HCT116 (cell line): ENCODE data around the gene BTF3L4. TPM values are rescaled to one million over a fixed set of nuclear protein-coding genes. Genes with fewer than 3 reads are reported as not detected.

Source experiments
- ATAC-seq: fragments of 200-7000 bp; cut with Tn5 transposase; 2 replicates; pipeline ENCODE4 v1.9.1; 2020; ENCODE audit warnings: mild to moderate bottlenecking, moderate library complexity
- BruUV-seq: library from RNA; stranded (reverse); fragments of 400-500 nt; replicated peaks from 2 replicates; lab custom pipeline; 2021; lab: Mats Ljungman, UMichigan
- CTCF ChIA-PET: fragments of 300-600 bp; sonication (Branson Sonifier 250); formaldehyde crosslinking; loops from one replicate; lab custom pipeline; 2021; ENCODE audit warnings: antibody characterized with exemption; lab: Charles Lee
- POLR2A ChIA-PET: fragments of 300-600, 350-600 bp; sonication (Branson Sonifier 250); formaldehyde crosslinking; loops from one replicate; lab custom pipeline; 2021; ENCODE audit warnings: antibody characterized with exemption; lab: Charles Lee
- RAD21 ChIA-PET, 2 experiments: fragments of 300-600 bp; sonication (Branson Sonifier 250); formaldehyde crosslinking; loops; one replicate each; lab custom pipeline; 2023; ENCODE audit warnings: low total read pairs in 2 of 2; ENCODE audit not compliant: uncharacterized antibody in 2 of 2, unreplicated experiment in 2 of 2, low non-redundant PET in 1 of 2; lab: Charles Lee
- DNase-seq: peaks from one replicate; pipeline ENCODE4 v3.0.0-alpha.2; 2010; ENCODE audit warnings: low read depth, low spot score
- H2AFZ ChIP-seq: fragments of 200-600 bp; shearing (Covaris generic), sonication (generic); 2 replicates; pipeline ENCODE4 v1.6.1; 2017; ENCODE audit warnings: low read depth, mixed run types, mixed read lengths, antibody characterized with exemption, low read length; ENCODE audit not compliant: poor library complexity, severe bottlenecking
- H3K27ac ChIP-seq: 2 replicates; pipeline ENCODE4 v1.5.1; 2012; ENCODE audit warnings: low read depth, low read length
- H3K27me3 ChIP-seq: fragments of 200-600 bp; sonication (generic); 2 replicates; pipeline ENCODE4 v1.6.1; 2016; ENCODE audit warnings: mixed run types, low read length, mixed read lengths; ENCODE audit not compliant: insufficient read depth
- H3K36me3 ChIP-seq, 2 experiments: fragments of 200-500 bp in 1 of 2; fragments of 200-600 bp in 1 of 2; sonication (Bioruptor generic) in 1 of 2; sonication (generic) in 1 of 2; 2 replicates each; pipeline versions ENCODE4 v1.5.1 to v1.6.1; 2014 to 2016; ENCODE audit warnings: low read length in 2 of 2, inconsistent platforms in 1 of 2, mixed read lengths in 1 of 2, mixed run types in 1 of 2; ENCODE audit not compliant: insufficient read depth in 2 of 2, control insufficient read depth in 1 of 2
- H3K4me1 ChIP-seq, 2 experiments: fragments of 200-600 bp in 1 of 2; sonication (generic) in 1 of 2; 2 replicates each; pipeline versions ENCODE4 v1.5.1 to v1.6.1; 2012 to 2017; ENCODE audit warnings: low read length in 2 of 2, inconsistent platforms in 1 of 2, mild to moderate bottlenecking in 1 of 2, mixed read lengths in 1 of 2, mixed run types in 1 of 2, moderate library complexity in 1 of 2; ENCODE audit not compliant: insufficient read depth in 2 of 2, control insufficient read depth in 1 of 2
- H3K4me2 ChIP-seq: fragments of 200-600 bp; sonication (generic); 2 replicates; pipeline ENCODE4 v1.6.1; 2017; ENCODE audit warnings: mixed run types, low read length, mixed read lengths
- H3K4me3 ChIP-seq, 2 experiments: fragments of 200-600 bp in 1 of 2; sonication (generic) in 1 of 2; replicated peaks in 1 of 2; 2 replicates each; pipeline ENCODE4 v1.5.1; 2011 to 2016; ENCODE audit warnings: low read length in 2 of 2, control low read depth in 1 of 2, low read depth in 1 of 2, mild to moderate bottlenecking in 1 of 2, mixed read lengths in 1 of 2, mixed run types in 1 of 2
- H3K79me2 ChIP-seq: fragments of 200-600 bp; sonication (generic); 2 replicates; pipeline ENCODE4 v1.6.1; 2017; ENCODE audit warnings: mild to moderate bottlenecking, mixed run types, low read length, moderate library complexity, mixed read lengths; ENCODE audit not compliant: insufficient read depth
- H3K9ac ChIP-seq: fragments of 200-600 bp; sonication (generic); 2 replicates; pipeline ENCODE4 v1.6.1; 2016; ENCODE audit warnings: low read length, mixed read lengths
- H3K9me2 ChIP-seq: fragments of 200-600 bp; sonication (generic), shearing (Covaris generic); 2 replicates; pipeline ENCODE4 v1.6.1; 2017; ENCODE audit warnings: mixed run types, mild to moderate bottlenecking, moderate library complexity; ENCODE audit not compliant: insufficient read depth
- H3K9me3 ChIP-seq, 2 experiments: fragments of 200-500 bp in 1 of 2; fragments of 200-600 bp in 1 of 2; sonication (Bioruptor generic) in 1 of 2; sonication (generic) in 1 of 2; 2 replicates each; pipeline ENCODE4 v1.6.1; 2014 to 2017; ENCODE audit warnings: low read length in 2 of 2, mixed read lengths in 2 of 2, inconsistent platforms in 1 of 2, low read depth in 1 of 2, mild to moderate bottlenecking in 1 of 2, mixed run types in 1 of 2, moderate library complexity in 1 of 2; ENCODE audit not compliant: control insufficient read depth in 1 of 2, insufficient read depth in 1 of 2
- H4K20me1 ChIP-seq: fragments of 200-600 bp; sonication (generic), shearing (Covaris generic); 2 replicates; pipeline ENCODE4 v1.6.1; 2017; ENCODE audit warnings: mixed run types, mild to moderate bottlenecking, moderate library complexity; ENCODE audit not compliant: insufficient read depth
- CBX3 ChIP-seq: IDR thresholded peaks from 2 replicates; pipeline ENCODE4 v1.6.1; 2012; ENCODE audit warnings: low read depth
- EGR1 ChIP-seq: IDR thresholded peaks from 2 replicates; pipeline ENCODE4 v1.6.1; 2012; ENCODE audit warnings: low read depth
- EZH2 ChIP-seq: fragments of 200-600 bp; sonication (generic); IDR thresholded peaks from 2 replicates; pipeline ENCODE4 v1.6.1; 2017; ENCODE audit warnings: antibody characterized with exemption, mixed run types
- FOSL1 ChIP-seq: IDR thresholded peaks from 2 replicates; pipeline ENCODE4 v1.6.1; 2012; ENCODE audit warnings: low read depth
- POLR2A ChIP-seq: IDR thresholded peaks from 2 replicates; pipeline ENCODE4 v1.7.0; 2011; ENCODE audit warnings: borderline replicate concordance; ENCODE audit not compliant: insufficient read depth, insufficient read length; ENCODE audit errors: extremely low read depth
- POLR2AphosphoS5 ChIP-seq: IDR thresholded peaks from 2 replicates; pipeline ENCODE4 v1.6.1; 2011; ENCODE audit warnings: mild to moderate bottlenecking, low read depth, low read length, moderate library complexity
- RAD21 ChIP-seq: IDR thresholded peaks from 2 replicates; pipeline ENCODE4 v1.6.1; 2012; ENCODE audit warnings: low read depth, mild to moderate bottlenecking
- REST ChIP-seq: IDR thresholded peaks from 2 replicates; pipeline ENCODE4 v1.6.1; 2012; ENCODE audit warnings: low read depth
- SIN3A ChIP-seq: IDR thresholded peaks from 2 replicates; pipeline ENCODE4 v1.6.1; 2012; ENCODE audit warnings: low read depth
- SRF ChIP-seq: IDR thresholded peaks from 2 replicates; pipeline ENCODE4 v1.6.1; 2012; ENCODE audit warnings: low read depth
- TCF7L2 ChIP-seq: IDR thresholded peaks from 2 replicates; pipeline ENCODE4 v1.7.0; 2011; ENCODE audit warnings: borderline replicate concordance, inconsistent platforms; ENCODE audit not compliant: insufficient read depth, insufficient read length; ENCODE audit errors: extremely low read depth
- YY1 ChIP-seq: IDR thresholded peaks from 2 replicates; pipeline ENCODE4 v1.6.1; 2011; ENCODE audit warnings: low read length, low read depth, moderate library complexity, mild to moderate bottlenecking; ENCODE audit not compliant: insufficient replicate concordance; ENCODE audit errors: extremely low read depth
- intact Hi-C: fragments of 100-400 bp; cut with micrococcal nuclease; formaldehyde crosslinking; loops from 2 replicates; pipeline ENCODE4 v1.10.0; 2022
- total RNA-seq: library from RNA; stranded (reverse); gene quantifications from one replicate; pipeline ENCODE4 v1.2.1, GENCODE V29; 2021; ENCODE audit not compliant: unreplicated experiment
- TF ChIP-seq, protein P1 (sequence below): IDR thresholded peaks from 2 replicates; pipeline ENCODE4 v1.6.1; 2011; ENCODE audit warnings: mild to moderate bottlenecking, low read length, moderate library complexity; ENCODE audit not compliant: insufficient replicate concordance; ENCODE audit errors: extremely low read depth
- TF ChIP-seq, protein P2 (sequence below): IDR thresholded peaks from 2 replicates; pipeline ENCODE4 v1.6.1; 2012
- TF ChIP-seq, protein P3 (sequence below): IDR thresholded peaks from 2 replicates; pipeline ENCODE4 v1.6.1; 2012
- TF ChIP-seq, protein P4 (sequence below), 3 experiments: fragments of 200-600 bp in 1 of 3; sonication (generic) in 1 of 3; IDR thresholded peaks in 2 of 3; conservative IDR thresholded peaks in 1 of 3; 2 replicates each; pipeline ENCODE4 v1.5.1; 2012 to 2017; ENCODE audit warnings: low read depth in 2 of 3, low read length in 2 of 3, antibody characterized with exemption in 1 of 3, borderline replicate concordance in 1 of 3, control low read depth in 1 of 3, mild to moderate bottlenecking in 1 of 3, mixed read lengths in 1 of 3, mixed run types in 1 of 3, moderate library complexity in 1 of 3; ENCODE audit not compliant: insufficient read depth in 1 of 3

BTF3L4 gene
- total RNA-seq, 1 experiment from 2014 or later, result 56.6 TPM

DNA sequence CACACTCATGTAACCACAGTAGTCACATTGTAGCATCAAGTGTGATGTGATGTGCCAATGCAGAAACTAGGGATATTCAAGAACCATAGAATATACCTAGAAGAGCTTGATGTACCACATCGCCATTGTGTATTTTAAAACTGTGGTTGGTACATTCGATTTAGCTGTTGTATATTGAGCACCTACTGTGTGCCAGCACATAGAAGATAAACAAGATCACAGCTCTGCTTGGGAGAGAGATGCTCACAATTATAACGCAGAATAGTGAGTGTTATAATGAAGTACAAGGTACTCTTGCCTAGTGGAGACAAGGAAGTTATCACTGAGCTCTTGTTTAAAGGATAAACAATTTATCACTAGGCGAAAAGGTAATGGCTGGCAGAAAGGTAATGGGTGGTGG is 4.7 kb downstream of the BTF3L4 start:
- no peaks in the 10 kb centered on the region for H3K9me2 ChIP-seq
- H3K9me3 ChIP-seq, result no peaks in the 10 kb centered on the region
- H3K4me1 ChIP-seq, result peaks cover 5 to 24% of the 10 kb centered on the region in 2 experiments
- H3K79me2 ChIP-seq, result peaks cover 66% of the 10 kb centered on the region
- no peaks in the 10 kb centered on the region for H4K20me1 ChIP-seq
- peaks cover 26 to 35% of the 10 kb centered on the region in 2 experiments; a peak in 3 of 4 replicates for H3K36me3 ChIP-seq
- H3K27ac ChIP-seq, result no peak overlapping the region
- ChIA-PET CTCF (no interaction called here), RAD21 (no interaction called here)
- DNase-seq, result no peak
- H3K4me2 ChIP-seq, result no peak overlapping the region
- no peak overlapping the region for H3K4me3 ChIP-seq
- TF ChIP-seq, protein P1, sequence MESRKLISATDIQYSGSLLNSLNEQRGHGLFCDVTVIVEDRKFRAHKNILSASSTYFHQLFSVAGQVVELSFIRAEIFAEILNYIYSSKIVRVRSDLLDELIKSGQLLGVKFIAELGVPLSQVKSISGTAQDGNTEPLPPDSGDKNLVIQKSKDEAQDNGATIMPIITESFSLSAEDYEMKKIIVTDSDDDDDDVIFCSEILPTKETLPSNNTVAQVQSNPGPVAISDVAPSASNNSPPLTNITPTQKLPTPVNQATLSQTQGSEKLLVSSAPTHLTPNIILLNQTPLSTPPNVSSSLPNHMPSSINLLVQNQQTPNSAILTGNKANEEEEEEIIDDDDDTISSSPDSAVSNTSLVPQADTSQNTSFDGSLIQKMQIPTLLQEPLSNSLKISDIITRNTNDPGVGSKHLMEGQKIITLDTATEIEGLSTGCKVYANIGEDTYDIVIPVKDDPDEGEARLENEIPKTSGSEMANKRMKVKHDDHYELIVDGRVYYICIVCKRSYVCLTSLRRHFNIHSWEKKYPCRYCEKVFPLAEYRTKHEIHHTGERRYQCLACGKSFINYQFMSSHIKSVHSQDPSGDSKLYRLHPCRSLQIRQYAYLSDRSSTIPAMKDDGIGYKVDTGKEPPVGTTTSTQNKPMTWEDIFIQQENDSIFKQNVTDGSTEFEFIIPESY, result no peak
- no peak for TF ChIP-seq REST
- TF ChIP-seq, protein P2, sequence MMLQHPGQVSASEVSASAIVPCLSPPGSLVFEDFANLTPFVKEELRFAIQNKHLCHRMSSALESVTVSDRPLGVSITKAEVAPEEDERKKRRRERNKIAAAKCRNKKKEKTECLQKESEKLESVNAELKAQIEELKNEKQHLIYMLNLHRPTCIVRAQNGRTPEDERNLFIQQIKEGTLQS, result no peak
- TF ChIP-seq SIN3A, result no peak
- TF ChIP-seq CBX3, result no peak
- no peak for TF ChIP-seq RAD21
- no peak for TF ChIP-seq FOSL1
- TF ChIP-seq YY1, result no peak
- TF ChIP-seq POLR2A, result no peak
- TF ChIP-seq POLR2AphosphoS5, result no peak
- no peak for TF ChIP-seq SRF
- TF ChIP-seq, protein P3, sequence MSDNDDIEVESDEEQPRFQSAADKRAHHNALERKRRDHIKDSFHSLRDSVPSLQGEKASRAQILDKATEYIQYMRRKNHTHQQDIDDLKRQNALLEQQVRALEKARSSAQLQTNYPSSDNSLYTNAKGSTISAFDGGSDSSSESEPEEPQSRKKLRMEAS, result no peak
- no peak for TF ChIP-seq EGR1
- TF ChIP-seq TCF7L2, result no peak
- no peak for TF ChIP-seq EZH2
- TF ChIP-seq, protein P4, sequence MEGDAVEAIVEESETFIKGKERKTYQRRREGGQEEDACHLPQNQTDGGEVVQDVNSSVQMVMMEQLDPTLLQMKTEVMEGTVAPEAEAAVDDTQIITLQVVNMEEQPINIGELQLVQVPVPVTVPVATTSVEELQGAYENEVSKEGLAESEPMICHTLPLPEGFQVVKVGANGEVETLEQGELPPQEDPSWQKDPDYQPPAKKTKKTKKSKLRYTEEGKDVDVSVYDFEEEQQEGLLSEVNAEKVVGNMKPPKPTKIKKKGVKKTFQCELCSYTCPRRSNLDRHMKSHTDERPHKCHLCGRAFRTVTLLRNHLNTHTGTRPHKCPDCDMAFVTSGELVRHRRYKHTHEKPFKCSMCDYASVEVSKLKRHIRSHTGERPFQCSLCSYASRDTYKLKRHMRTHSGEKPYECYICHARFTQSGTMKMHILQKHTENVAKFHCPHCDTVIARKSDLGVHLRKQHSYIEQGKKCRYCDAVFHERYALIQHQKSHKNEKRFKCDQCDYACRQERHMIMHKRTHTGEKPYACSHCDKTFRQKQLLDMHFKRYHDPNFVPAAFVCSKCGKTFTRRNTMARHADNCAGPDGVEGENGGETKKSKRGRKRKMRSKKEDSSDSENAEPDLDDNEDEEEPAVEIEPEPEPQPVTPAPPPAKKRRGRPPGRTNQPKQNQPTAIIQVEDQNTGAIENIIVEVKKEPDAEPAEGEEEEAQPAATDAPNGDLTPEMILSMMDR (IDR thresholded peaks at IDR 0.05 in 2 of 3, conservative IDR thresholded peaks at IDR 0.05 in 1 of 3; ENCODE audit: borderline replicate concordance in 1 of 3, insufficient read depth in 1 of 3, low read depth in 2 of 3, low read length in 2 of 3), result no peak
- TF ChIP-seq, all 23 proteins: peak for 0
- Histone ChIP-seq H2AFZ (no peak overlapping the region), H3K9ac (no peak overlapping the region), H3K27me3 (no peaks in the 10 kb centered on the region)
- POLR2A ChIA-PET, result interaction anchor here (0.5 to 2.0 kb wide), 2 partner anchors 11 to 19 kb away, joined by 3 to 7 read pairs; no protein-coding TSS in a partner anchor
- ATAC-seq, result no peak
- no TSS peak for BruUV-seq
- intact Hi-C loops, result no loop called here
